GM12892 (cell line): ENCODE measurements around the gene SLC22A1.
"Not testable (repeated sequence)": the region's sequence is repeated elsewhere in the genome, so short reads cannot be mapped to it uniquely, and the experiment has no call there.

Experiments used
- DNase-seq: peaks from one replicate; pipeline ENCODE4 v3.0.0; 2011; ENCODE audit not compliant: insufficient read length
- FAIRE-seq: peaks from 2 replicates; lab custom pipeline; 2011; peaks lifted over from hg19 to GRCh38; lab: Jason Lieb, UNC
- POLR2A ChIP-seq: IDR thresholded peaks from 2 replicates; pipeline ENCODE4 v1.6.1; 2011; ENCODE audit warnings: low read depth, low read length, control low read depth
- POLR2AphosphoS5 ChIP-seq: IDR thresholded peaks from 2 replicates; pipeline ENCODE4 v1.6.1; 2011; ENCODE audit warnings: low read depth, low read length, control low read depth
- TAF1 ChIP-seq: IDR thresholded peaks from 2 replicates; pipeline ENCODE4 v1.6.1; 2011; ENCODE audit warnings: low read depth, mild to moderate bottlenecking, control low read depth, low read length, borderline replicate concordance

Gene SLC22A1

GRCh38 chr6:160086754-160087153 is 34.9 kb upstream of the SLC22A1 start:
- TF ChIP-seq POLR2AphosphoS5 = no peak
- no peak for TF ChIP-seq TAF1
- no peak for TF ChIP-seq POLR2A
- FAIRE-seq (no peak), DNase-seq (no peak)

DNA sequence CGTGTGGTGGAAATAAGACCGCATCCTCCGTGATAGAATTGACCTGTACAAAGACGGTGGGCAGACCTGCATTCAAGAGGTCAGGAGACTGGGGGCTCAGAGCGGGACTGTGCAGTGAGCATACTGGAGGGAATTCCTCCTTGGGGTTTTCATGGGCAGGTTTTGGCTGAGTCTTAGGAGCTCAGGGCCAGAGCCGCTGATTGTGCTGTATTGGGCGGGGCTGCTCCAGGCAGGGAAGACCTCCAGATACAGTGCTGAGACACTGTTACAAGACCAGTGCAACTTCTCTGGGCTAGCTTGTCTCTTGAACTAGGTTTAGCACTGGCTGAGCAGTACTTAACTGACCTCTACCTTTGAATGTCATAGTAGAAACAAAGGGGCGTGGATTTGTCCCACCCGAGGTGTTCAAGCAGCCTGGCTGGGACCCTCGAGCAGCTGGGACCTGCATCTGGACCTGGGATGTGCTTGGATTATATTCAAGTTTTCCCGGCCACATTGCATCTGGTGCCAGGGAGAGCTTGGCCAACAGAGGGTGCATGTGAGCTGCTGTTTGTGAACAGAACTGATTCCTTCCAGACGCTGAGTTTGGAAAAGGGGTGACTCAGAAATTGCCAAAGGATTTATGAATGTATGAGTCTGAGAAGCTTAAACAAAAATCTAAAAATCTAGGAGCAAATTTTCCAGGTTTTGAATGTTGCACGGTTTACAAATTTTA is 33.4 kb upstream of the SLC22A1 start:
- TF ChIP-seq TAF1 (no peak), POLR2A (no peak)
- FAIRE-seq (no peak), DNase-seq (no peak)

GRCh38 chr6:160088784-160089533 is 32.7 kb upstream of the SLC22A1 start:
- FAIRE-seq (no peak), DNase-seq (no peak)
- TF ChIP-seq POLR2A = no peak
- TF ChIP-seq POLR2AphosphoS5 = no peak
- TF ChIP-seq TAF1 = no peak

GRCh38 chr6:160089534-160089897 is 32.1 kb upstream of the SLC22A1 start:
- DNase-seq = no peak
- FAIRE-seq = no peak
- TF ChIP-seq TAF1 = no peak
- no peak for TF ChIP-seq POLR2A
- no peak for TF ChIP-seq POLR2AphosphoS5

DNA sequence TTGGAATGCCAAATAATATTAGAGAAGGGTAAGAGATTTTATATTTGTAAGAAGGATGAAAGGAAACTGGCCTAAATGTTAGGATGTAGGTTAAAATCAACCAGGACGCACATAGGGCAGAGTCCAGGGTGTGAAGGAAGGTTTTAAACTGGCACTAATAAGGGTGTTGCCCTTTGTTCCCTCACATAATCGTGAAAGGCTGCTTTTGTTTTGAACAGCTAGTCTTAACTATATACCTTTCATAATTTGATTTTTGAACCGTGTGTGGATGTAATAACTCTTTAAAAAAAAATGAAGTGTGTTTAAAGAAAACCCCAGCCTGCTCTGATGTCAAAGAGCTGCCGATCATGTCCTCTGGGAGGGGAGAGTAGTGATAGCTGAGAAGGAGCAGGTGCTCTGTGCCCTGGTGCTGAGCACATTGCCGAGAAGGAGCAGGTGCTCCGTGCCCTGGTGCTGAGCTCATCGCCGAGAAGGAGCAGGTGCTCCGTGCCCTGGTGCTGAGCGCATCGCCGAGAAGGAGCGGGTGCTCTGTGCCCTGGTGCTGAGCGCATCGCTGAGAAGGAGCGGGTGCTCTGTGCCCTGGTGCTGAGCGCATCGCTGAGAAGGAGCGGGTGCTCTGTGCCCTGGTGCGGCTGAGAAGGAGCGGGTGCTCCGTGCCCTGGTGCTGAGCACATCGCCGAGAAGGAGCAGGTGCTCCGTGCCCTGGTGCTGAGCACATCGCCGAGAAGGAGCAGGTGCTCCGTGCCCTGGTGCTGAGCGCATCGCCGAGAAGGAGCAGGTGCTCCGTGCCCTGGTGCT is 31.0 kb upstream of the SLC22A1 start:
- not testable (repeated sequence) for DNase-seq, FAIRE-seq

GRCh38 chr6:160092176-160092575 is 29.4 kb upstream of the SLC22A1 start:
- DNase-seq, FAIRE-seq: not testable (repeated sequence)

- DNase-seq = no peak
- no peak for FAIRE-seq
- no peak for TF ChIP-seq TAF1
- TF ChIP-seq POLR2AphosphoS5 = no peak
- no peak for TF ChIP-seq POLR2A
Observed at GRCh38 chr6:160092602-160093001, 29.0 kb upstream of the SLC22A1 start.

- DNase-seq = no peak
- TF ChIP-seq TAF1 (no peak), POLR2AphosphoS5 (no peak), POLR2A (no peak)
- no peak for FAIRE-seq
Observed at GRCh38 chr6:160093061-160093460, 28.6 kb upstream of the SLC22A1 start.

GRCh38 chr6:160093946-160094345 is 27.7 kb upstream of the SLC22A1 start:
- TF ChIP-seq POLR2AphosphoS5 = no peak
- TF ChIP-seq TAF1 = no peak
- TF ChIP-seq POLR2A = no peak
- DNase-seq (no peak), FAIRE-seq (no peak)

DNA sequence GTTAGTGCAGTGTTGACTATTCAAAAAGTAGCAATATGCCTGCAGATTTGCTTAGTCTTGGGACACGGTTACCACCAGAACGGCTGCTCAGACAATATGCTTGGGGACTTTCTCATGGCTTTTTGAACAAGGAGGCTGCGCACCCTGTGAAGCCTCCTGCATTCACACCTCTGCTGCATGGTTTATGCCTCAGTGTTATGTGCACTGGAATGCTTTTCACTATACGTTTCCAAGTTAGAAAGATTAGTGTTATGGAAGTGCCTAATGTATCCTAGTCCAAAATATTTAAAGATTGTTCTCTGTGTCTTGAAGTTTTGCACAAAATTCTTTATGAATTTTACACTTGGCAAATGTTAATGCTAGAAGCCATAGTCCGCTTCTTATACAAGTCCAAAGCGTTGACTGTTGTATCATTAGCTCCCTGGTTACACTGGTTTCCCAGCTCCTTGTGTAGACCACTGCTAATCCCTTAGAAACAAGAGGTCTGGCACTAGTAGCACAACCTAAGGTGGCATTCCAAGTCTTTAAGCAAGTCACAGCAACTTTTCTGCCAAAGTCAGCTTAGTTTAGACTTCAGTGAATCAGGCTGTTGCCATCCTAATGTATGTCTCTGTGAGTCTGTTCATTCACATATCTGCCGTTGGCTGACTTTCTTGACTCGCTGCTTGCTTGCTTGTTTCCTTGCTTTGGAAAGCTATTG is 26.3 kb upstream of the SLC22A1 start:
- no peak for FAIRE-seq
- no peak for DNase-seq
- TF ChIP-seq TAF1 = no peak
- TF ChIP-seq POLR2AphosphoS5 = no peak
- TF ChIP-seq POLR2A = no peak
